Measurements from ENCODE around the gene TXNIP.

TXNIP gene

DNA sequence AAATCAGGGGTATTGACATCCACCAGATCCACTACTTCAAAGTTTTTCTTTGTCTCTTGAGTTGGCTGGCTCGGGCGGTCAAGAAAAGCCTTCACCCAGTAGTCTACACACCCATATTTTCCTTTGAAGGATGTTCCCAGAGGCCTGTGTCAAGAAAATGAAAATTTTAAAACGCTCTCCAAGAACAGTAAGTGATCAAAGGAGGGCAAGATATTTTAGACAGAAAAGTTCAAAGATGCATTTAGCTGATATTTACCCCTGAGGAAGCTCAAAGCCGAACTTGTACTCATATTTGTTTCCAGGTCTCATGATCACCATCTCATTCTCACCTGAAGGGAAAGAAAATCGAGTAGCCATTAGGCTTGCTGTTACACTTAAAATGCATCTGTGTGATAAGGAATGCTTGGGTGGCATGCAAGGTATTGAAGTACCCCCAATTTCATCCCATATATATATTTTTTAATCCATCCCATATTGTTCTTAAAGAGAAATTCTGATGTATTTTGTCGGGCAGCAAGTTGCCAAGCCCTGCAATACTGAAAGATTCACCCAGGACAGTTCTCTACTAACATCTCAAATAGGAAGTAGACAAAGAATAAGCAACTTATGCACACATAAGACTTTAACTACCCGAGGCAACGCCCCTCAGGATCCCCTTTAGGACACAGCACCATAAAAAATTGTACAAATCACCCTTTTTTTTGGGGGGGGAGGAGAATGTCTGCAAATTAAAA is 1.1 kb downstream of the TXNIP start:
- FAIRE-seq, result no peak
- DNase-seq (ENCODE audit: insufficient read length, low spot score), result no peak
- TF ChIP-seq CTCF (IDR thresholded peaks at IDR 0.05; ENCODE audit: insufficient read depth, missing control alignments), result no peak

DNA sequence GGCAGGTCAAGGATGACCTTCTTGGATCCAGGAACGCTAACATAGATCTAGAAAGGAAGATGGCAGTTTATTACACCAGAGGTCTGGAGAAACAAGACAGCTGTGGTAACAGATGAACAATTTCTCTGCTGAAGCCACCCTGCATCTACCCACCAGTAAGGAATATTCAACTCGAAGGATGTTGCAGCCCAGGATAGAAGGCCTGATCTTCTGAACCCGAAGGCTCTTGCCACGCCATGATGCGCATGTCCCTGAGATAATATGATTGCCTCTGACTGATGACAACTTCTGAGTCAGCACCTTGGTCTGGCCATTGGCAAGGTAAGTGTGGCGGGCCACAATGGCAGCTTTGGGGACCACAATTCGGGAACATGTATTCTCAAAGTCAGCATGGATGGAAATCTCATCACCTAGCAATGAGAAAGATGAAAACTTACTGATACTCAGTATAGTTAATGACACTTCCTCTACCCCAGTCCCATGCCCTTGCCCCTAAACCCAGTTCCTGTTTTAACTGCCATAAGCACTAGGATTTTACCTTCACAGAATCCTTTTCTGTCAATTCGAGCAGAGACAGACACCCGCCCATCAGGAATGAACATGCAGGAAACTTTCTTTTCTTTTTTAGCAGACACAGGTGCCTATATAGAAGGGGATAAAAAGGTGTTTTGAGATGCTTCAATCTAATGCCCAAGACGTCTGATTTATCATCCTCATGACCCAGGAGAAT is 1.8 kb downstream of the TXNIP start:
- FAIRE-seq (no peak), DNase-seq (ENCODE audit: insufficient read length, low spot score) (no peak)
- TF ChIP-seq CTCF (IDR thresholded peaks at IDR 0.05; ENCODE audit: insufficient read depth, missing control alignments), result no peak

DNA sequence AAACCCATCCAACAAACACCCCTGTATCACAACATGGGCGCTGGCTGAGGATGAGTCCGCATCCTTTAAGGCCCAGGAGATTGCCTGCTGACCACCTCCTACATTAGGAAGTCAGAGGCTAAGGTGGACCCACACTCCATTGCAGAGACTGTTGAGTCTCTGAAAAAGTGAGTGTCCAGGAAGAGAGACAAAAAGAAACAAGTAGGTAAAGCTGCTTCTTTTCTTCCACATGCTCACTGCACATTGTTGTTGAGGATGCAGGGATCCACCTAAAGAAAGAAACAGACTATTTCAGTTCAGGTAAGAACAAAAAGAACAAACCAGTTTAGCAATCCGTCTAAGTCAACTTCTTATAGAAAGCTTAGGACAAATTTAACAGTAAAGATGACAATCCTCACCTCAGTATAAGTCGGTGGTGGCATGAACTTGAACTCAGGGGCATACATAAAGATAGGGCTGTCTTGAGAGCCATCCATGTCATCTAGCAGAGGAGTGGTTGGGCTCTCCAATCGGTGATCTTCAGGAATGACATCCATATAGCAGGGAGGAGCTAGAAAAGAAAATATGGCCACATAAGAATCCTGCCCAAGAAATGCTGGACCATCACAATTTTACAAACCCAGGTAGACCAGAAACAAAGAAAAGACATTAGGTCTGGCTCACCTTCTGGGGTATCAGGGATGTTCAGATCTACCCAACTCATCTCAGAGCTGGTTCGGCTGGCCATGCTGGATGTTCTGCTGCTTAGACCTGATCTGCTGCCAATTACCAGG is 2.6 kb downstream of the TXNIP start:
- FAIRE-seq, result no peak
- DNase-seq (ENCODE audit: insufficient read length, low spot score), result no peak
- TF ChIP-seq CTCF (IDR thresholded peaks at IDR 0.05; ENCODE audit: insufficient read depth, missing control alignments), result no peak

DNA sequence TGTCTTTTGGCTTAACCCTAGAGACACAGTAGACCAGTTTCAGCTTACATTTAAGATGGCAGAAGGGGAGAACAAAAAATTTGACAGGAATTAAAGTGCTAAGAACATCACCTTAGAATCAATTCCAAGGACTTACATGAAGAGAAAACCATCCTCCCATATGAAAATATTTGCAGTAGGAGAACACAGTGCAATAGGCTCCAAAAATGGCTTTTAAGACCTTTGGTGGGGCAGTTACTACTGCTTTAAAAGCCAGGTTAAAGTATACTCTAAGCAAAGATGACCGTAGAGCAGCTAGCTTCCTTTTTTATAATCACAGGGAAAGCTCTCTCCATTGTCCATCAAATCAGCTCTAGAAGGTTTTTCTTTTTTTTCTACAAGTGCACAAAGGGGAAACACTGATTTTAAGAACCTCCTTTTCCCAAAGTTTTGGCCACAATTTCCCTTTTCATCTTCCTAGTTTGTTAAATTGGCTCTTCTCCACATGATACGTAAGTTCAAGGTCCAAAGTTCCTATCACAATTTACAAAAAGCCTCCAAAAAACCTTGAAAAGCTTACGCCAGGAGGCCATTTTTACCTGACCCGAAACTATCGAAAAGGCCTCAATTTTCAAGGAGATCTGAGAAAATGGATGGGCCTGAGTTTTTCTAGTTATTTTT is 3.3 kb downstream of the TXNIP start:
- FAIRE-seq, result no peak
- no peak for TF ChIP-seq CTCF (IDR thresholded peaks at IDR 0.05; ENCODE audit: insufficient read depth, missing control alignments)

GRCh38 chr1:145992502-145992936 is 3.9 kb downstream of the TXNIP start:
- no peak for TF ChIP-seq CTCF (IDR thresholded peaks at IDR 0.05; ENCODE audit: insufficient read depth, missing control alignments)
- no peak for FAIRE-seq

More for the DNA sequence above, 3.3 kb downstream of the TXNIP start:
- no peak for DNase-seq (ENCODE audit: insufficient read length, low spot score)

GRCh38 chr1:145991735-145992412 is 4.5 kb downstream of the TXNIP start:
- DNase-seq (ENCODE audit: insufficient read length, low spot score) (no peak), FAIRE-seq (no peak)
- TF ChIP-seq CTCF (IDR thresholded peaks at IDR 0.05; ENCODE audit: insufficient read depth, missing control alignments), result no peak

More at GRCh38 chr1:145992502-145992936, 3.9 kb downstream of the TXNIP start:
- no peak for DNase-seq (ENCODE audit: insufficient read length, low spot score)
